GM19397 (cell line): Measurements from ENCODE around the gene LRMDA.

Experiments used
- ATAC-seq: cut with Tn5 transposase; IDR thresholded peaks from one replicate; pipeline ENCODE4 v1.9.1; 2021; ENCODE audit warnings: mild to moderate bottlenecking, moderate library complexity; ENCODE audit not compliant: unreplicated experiment

LRMDA gene

DNA sequence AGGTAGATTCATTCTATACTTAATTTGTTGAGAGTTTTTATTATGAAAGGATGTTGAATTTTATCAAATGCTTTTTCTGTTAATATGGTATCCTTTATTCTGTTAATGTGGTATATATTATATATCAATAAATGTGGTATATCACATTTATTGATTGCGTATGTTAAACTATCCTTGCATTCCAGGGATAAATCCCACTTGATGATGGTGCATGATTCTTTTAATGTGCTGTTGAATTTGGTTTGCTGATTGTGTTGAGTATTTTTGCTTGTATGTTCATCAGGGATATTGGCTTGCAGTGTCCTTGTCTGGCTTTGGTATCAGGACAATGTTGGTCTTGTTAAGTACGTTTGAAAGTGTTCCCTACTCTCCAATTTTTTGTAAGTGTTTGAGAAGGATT is 11.9 kb downstream of the LRMDA start:
- no peak for ATAC-seq

GRCh38 chr10:75444781-75445386 is 13.5 kb downstream of the LRMDA start:
- no peak for ATAC-seq

DNA sequence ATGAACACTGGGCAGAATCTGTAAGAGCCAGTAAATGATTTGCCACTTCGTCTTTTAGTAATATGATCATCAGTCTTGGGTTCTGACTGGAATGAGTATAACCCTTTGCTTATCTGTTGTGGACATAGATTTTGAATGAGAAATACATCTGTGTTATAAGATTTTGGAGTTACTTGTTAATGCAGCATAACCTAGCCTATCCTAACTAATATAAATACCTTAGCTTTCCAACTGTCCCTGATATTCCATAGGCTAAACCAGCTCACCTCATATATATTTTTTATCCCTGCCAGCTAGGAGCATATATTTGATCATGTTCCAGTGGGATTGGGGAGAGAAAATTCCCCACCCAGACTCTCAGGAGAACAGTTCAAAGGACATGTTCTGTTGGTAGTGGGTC is 15.1 kb downstream of the LRMDA start:
- ATAC-seq = no peak

DNA sequence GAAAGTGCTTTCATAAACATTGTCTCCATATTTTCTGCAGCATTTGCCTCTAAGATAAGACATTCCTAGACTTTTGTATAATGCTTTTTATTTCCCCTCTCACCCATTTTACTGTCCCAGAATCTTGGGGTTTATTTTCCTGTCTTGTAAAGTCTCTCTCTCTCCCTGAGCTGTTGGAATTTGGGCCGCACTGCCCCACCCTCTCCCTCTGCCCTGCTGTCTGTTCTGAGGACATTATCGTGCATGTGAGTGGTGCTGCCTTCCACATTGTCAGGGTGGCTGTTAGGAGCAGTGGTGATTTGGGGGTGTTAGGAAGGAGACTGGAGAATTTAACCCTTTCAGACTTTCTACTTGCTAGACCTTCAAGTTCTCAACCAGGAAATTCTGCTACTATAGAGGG is 16.7 kb downstream of the LRMDA start:
- ATAC-seq = no peak

DNA sequence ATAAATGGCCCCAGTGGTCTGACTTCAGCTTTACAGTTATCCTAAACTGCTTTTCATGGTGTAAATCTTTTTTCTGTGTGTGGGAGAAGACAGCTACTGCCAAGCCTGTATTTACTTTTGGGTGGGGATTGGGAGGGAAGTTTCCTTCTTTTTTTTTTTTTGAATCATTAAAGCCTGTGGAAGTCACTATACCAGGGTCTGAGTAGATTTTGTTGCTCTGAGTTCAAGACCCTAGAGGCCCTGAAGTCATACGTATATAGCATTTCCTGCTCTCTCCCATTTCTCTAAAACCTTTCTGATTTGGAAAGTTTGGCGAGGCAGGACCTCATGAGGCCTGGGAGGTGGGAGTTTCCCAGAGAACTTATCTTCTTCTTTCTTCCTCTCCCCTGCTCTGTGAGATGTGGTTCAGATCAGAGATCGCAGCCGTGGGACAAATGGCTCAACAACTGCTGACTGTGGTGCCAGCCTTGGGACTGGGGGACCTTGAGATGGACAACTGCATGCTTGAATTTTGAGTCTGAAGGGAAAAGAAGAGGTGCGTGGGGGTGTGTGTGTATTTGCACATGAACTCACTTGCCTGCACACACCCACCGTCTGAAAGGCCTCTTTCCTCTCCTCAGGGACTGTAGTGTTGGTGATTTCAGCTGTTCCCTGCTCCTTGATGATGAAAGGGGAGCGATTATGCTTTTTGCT is 18.1 kb downstream of the LRMDA start:
- ATAC-seq = no peak

DNA sequence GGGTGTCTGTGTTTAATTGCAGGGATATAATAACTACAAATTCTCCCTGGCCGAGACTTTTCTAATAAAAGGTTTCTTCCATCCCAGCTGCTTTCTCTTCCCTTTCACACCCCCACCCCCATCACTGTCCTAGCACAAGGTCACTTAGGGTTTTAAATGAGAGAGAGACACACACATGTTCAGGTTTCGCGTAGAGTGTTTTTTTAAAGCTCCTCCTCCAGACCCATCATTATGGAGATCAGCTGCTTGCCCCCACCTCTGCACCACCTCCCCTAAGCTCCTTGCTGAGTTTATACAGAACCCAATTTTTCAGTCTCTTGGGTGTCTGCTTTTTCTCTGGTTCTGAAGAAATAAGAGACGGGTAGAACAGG is 18.6 kb downstream of the LRMDA start:
- no peak for ATAC-seq

- ATAC-seq = no peak
Observed at GRCh38 chr10:75450644-75451640, 19.5 kb downstream of the LRMDA start.

DNA sequence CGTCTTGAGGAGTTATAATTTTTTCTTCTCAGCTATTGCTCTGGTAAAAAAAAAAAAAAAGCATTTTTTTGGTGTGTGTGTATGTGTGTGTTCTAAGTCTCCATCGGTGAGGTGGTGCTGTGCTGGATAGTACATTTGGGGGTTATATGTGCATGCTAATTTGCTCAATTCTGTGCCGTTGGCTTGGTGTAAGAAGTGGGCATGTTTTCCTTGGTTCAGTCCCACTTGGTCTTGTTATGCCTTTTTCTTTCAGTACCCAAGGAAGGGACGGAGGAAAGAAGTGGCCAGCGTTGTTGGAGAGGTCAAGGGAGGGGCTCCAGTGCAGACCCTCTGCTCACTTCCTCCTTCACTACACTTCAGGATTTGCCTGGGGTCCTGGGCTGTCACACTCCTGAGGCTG is 20.4 kb downstream of the LRMDA start:
- ATAC-seq = no peak

DNA sequence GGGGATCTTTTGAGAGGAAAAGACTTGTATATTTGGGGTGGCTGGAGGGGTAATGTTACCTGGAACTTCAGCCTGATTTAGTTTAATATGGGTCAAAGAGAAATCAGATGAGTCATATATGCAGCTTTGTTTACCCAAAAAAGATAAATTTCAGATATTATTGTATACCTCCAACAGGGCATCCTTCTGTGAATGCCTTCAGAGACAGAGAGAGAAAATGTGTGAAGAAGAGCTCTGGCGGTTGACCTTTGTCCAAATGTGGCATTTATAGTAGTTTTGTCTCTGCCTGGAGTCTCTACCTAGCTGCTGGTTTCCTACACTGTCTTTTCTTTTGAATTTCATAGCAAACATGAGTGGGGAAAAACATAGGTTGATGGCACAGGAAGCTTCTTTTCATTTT is 21.6 kb downstream of the LRMDA start:
- ATAC-seq = no peak

DNA sequence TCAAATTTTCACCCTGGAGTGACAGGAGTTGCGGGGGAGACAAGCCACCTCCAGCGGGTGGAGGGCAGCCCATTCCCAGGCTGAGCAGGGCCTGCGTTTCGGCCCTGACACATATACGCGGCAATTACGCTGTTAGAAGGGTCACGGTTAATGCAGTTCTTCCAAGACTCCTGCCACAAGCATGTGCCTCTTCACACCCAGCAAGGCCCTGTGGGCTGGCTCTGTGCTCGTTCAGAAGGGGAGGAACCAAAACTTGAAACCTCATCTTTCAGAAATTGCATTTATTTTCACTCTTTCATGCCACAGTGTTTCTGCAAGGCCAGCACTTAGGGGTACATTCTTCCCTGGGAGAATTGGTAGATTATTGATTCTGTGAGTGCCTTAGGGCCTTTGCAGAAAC is 24.7 kb downstream of the LRMDA start:
- no peak for ATAC-seq

GRCh38 chr10:75460059-75460458 is 28.6 kb downstream of the LRMDA start:
- no peak for ATAC-seq

DNA sequence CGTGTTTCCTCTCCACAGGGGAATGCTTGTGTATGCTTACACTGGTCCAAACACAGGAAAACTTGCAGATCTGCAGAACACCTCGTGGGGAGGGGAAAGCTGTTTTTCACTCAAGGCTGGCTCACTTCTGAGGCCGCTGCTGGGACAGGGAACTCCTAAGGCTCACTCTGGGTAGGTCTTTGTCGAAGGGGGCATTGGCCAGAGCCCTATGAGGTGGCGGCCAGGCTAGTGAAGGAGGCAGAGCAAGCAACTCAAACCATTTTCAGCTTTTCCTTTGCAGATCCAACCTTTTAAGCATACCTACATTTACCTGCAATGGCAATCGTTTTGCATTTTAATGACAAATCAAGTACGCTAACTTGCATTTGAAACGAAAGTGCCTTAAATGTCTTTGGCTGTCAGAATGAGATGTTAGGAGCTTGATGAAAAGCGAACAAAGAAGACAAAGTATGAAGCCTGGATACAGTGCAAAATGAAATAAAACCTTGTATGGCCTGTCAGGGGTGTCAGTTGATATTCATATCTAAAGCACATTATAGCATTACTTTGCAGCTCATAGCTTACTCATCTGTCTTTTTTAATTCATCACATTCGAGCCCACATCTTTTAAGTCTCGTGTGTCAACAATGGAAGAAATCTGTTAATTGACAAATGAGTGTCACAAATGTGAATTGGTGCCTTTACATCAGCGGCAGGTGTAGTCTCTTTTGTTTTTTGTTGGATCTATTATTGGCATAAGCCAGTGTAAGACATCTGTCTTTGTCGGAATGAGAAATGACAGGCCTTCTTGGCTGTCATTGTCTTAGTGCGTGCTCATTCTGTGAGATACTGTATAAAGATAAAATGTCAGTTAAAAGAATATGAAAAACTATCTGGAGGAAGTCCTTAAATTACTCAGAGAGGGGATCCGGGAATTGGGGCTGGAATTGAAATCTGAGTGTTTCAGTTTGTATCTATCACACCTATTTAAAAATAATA is 30.5 kb downstream of the LRMDA start:
- ATAC-seq = no peak

GRCh38 chr10:75462865-75463264 is 31.4 kb downstream of the LRMDA start:
- ATAC-seq = no peak

DNA sequence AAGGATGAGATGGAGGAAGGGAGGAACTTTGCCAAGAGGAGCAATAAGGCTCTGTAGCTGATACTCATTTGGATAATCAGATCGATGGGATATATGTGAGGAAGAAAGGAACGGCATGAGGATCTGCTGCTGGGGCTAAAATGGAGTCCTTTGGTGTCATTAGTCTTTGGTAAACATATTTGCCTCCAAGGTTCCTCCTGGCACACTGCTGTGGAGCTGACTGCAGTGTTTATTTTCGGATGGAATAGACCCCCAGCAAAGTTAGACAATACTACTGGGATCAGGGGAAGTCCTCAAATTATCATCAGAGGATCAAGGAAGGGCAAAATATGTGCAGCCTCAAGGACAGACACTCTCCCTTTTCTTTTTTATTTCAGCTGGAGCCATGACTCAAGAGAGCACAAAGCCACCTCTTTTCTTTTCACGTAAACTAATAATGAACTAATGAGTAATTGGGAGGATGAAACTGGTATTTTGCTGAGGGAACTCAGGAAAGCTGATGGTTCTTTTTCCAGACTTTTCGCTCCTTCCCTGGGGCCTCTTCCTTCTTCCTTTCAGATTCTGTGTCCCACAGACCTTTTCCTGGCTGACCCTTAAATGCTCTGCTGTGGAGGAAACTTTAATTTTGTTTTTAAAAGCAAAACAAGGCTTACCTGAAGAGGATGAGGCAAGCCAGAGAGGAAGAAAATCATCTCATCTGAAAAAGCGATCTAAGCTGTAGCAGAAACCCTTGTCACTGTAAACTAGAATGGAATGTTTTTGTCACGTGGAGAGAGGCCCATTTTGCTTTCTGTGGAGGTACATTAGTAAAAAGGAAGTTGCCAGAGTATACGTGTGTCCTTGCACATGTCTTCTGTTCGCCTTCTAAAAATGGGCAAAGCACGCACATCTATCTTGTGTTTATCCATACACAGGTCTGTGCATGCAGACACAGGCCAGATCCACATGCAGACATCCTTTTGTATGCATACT is 33.3 kb downstream of the LRMDA start:
- ATAC-seq = no peak

- ATAC-seq = no peak
Observed at GRCh38 chr10:75465450-75465827, 34.0 kb downstream of the LRMDA start.

GRCh38 chr10:75466001-75466400 is 34.6 kb downstream of the LRMDA start:
- ATAC-seq = no peak

DNA sequence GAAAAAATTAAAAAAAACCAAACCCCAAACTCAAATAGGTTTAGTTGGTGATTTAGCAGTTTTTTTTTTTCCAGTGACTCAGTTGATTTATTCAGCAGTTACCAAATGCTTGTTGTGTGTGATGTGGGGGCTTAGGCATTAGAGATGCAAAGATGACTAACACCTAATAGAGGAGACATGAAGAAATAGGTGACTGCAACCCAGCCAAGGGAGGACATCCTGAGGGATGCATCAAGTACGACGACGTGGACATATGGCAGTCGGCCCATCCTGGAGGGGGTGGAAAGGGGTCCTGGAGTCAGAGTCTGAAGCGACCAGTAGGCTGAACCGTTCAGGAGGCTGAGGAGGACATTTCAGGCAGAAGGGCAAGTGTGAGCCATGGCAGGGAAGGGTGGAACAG is 35.5 kb downstream of the LRMDA start:
- ATAC-seq = no peak

DNA sequence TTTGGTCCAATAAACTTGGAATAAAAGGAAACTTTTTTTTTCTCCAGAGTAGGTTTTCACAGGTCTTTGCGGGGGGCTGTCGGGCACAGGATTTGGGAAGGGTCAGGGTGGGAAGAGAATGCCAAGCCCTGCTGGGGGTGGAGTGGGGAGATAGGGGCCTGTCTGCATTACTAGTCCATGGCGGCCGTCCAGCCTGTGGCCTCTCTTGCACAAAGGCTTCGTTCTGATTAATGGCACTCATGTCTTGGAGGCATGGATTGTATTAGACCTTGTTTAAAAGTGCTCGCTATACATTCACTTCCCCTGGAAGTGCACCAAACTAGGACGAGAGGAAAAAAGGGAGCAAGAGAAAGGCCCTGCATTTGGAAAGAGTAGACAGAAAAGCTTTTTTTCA is 37.2 kb downstream of the LRMDA start:
- ATAC-seq = no peak

DNA sequence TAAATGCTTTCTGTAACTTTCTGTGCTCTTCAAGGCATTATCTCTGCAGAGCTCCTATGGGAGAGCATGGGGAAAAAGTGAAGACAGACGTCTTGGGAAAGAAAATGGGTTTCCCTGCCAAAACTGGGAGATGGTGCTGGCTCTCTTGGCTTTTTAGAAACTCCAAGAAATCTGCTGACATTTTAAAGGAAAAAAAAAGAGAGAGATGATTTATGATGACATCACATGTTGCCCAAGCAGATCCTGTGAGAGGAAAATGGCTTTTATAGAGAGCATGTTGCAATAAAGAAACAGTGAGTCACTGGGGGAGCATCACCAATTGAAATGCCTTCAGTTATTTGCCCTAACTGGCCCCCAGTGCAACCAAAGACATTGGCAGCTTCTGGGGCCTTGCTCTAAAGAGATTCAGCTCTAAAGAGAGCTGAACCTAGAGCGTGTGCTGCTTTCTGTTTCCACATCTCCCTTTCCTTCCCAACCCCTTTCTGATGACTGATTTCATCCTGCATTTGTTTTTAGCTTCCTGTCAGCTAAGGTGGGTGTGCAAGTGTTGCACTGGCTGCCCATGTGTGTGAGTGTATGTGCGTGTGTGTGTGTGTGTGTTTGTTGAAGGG is 37.7 kb downstream of the LRMDA start:
- no peak for ATAC-seq
